AG10803 (cell line): ENCODE data around the gene TGM6.

Source experiments
- DNase-seq: peaks from one replicate; pipeline ENCODE4 v3.0.0; 2010; ENCODE audit warnings: low read depth
- H3K4me3 ChIP-seq: 2 replicates; pipeline ENCODE4 v1.5.1; 2011; ENCODE audit warnings: mild to moderate bottlenecking, low read length, control low read depth
- CTCF ChIP-seq: conservative IDR thresholded peaks from 2 replicates; pipeline ENCODE4 v1.5.1; 2011; ENCODE audit warnings: mild to moderate bottlenecking, low read length, control low read depth, inconsistent platforms

The TGM6 gene

GRCh38 chr20:2459981-2460751 is 79.5 kb downstream of the TGM6 start:
- no peak for TF ChIP-seq CTCF
- H3K4me3 ChIP-seq, result no peak overlapping the region
- no peak for DNase-seq

- H3K4me3 ChIP-seq, result no peak overlapping the region
- no peak for DNase-seq
- TF ChIP-seq CTCF, result no peak
Observed at GRCh38 chr20:2460752-2461424, 80.2 kb downstream of the TGM6 start.

- H3K4me3 ChIP-seq, result no peak overlapping the region
- no peak for TF ChIP-seq CTCF
- DNase-seq, result no peak
Observed at GRCh38 chr20:2462484-2462883, 81.8 kb downstream of the TGM6 start.

GRCh38 chr20:2463616-2464365 is 83.1 kb downstream of the TGM6 start:
- no peak overlapping the region for H3K4me3 ChIP-seq
- DNase-seq, result no peak
- TF ChIP-seq CTCF, result no peak

GRCh38 chr20:2465100-2465499 is 84.4 kb downstream of the TGM6 start:
- no peak for DNase-seq
- TF ChIP-seq CTCF, result no peak
- H3K4me3 ChIP-seq, result no peak overlapping the region

- TF ChIP-seq CTCF, result no peak
- H3K4me3 ChIP-seq, result no peak overlapping the region
- DNase-seq, result no peak
Observed at GRCh38 chr20:2467412-2467811, 86.7 kb downstream of the TGM6 start.
